Duodenal mucosa (tissue), 2 donors: ENCODE data around the gene CARNS1.

Source experiments
- H3K27ac ChIP-seq: one replicate; pipeline ENCODE4 v1.7.0; 2013; ENCODE audit warnings: low read depth, low read length
- H3K27me3 ChIP-seq, 2 donors: one replicate each; pipeline ENCODE4 v1.7.0; 2013; ENCODE audit warnings: low read length in 2 of 2, control low read depth in 1 of 2; ENCODE audit not compliant: insufficient read depth in 2 of 2, control insufficient read depth in 1 of 2
- H3K36me3 ChIP-seq, 2 donors: one replicate each; pipeline ENCODE4 v1.7.0; 2013; ENCODE audit warnings: low read length in 2 of 2, control low read depth in 1 of 2; ENCODE audit not compliant: insufficient read depth in 2 of 2, control insufficient read depth in 1 of 2
- H3K4me1 ChIP-seq, 2 donors: one replicate each; pipeline ENCODE4 v1.7.0; 2013; ENCODE audit warnings: low read length in 2 of 2, control low read depth in 1 of 2; ENCODE audit not compliant: insufficient read depth in 2 of 2, control insufficient read depth in 1 of 2
- H3K4me3 ChIP-seq, 2 donors: one replicate each; pipeline ENCODE4 v1.7.0; 2013; ENCODE audit warnings: low read length in 2 of 2, low read depth in 1 of 2
- H3K9ac ChIP-seq, 2 donors: one replicate each; pipeline ENCODE4 v1.7.0; 2013; ENCODE audit warnings: low read length in 2 of 2, low read depth in 1 of 2
- H3K9me3 ChIP-seq, 2 donors: one replicate each; pipeline ENCODE4 v1.7.0; 2013; ENCODE audit warnings: low read length in 2 of 2, control low read depth in 1 of 2; ENCODE audit not compliant: control insufficient read depth in 1 of 2

CARNS1 gene, protein sequence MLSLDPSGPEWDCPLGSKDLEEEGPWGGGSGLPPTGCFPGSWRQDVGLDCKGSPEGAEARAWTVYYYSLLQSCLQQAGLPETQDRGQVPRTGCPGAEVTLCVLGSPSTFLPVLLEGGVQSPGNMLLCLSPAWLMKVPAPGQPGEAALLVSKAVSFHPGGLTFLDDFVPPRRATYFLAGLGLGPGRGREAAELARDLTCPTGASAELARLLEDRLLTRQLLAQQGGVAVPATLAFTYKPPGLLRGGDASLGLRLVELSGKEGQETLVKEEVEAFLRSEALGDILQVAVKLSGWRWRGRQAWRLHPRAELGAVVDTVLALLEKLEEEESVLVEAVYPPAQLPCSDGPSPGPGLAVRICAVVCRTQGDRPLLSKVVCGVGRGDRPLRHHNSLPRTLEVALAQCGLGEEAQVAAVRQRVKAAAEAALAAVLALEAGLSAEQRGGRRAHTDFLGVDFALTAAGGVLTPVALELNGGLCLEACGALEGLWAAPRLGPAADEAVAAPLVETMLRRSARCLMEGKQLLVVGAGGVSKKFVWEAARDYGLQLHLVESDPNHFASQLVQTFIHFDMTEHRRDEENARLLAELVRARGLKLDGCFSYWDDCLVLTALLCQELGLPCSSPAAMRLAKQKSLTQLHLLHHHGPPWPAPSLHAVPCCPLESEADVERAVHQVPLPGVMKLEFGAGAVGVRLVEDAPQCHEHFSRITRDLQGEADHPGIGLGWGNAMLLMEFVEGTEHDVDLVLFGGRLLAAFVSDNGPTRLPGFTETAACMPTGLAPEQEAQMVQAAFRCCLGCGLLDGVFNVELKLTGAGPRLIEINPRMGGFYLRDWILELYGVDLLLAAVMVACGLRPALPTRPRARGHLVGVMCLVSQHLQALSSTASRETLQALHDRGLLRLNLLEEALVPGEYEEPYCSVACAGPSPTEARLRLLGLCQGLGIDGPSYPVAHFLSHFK

DNA sequence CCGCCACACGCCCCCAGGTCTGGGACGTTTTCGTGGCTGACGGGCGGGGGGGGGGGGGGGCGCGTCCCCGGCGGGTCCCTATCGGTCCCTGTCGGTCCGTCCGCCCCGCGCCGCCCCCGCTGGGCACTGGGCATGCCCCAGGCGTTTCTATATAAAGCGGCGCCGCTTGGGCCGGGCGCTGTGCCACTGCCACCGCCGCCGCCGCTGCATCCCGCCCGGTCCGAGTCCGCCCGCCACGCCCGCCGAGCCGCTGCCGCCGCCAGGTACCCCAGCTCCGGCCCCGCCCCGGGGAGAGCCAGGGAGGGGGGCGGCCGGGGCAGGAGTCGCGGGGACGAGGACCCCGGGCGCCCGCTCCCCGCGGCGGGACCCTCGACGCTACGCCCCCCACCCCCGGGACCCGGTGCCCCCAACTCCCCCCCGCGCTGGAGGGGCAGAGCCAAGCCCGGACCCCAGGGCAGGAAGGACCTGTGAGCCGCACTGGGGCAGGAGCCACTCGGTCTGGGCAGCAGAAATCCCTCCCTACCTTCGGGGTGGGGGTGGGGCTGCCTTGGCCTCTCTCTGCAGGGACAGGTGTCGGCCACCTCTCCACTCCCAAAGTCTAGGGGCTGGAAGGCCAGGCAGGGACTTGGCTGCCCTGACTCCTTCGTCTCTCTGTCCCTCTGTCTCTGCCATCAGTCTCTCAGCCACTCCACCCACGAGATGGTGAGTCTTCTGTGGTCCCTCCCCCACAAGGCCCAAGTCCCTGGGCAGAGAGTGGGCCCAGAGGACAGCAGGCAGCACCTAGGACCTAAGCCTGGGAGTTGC lies at the start of gene CARNS1:
TSS of gene CARNS1 (plus strand) at position 178 of the 804 bp plus-strand sequence. CDS start at position 700, 522 bp downstream.
- peak within 1 kb of the TSS; percentile 4 to 29 for H3K4me3 ChIP-seq

DNA sequence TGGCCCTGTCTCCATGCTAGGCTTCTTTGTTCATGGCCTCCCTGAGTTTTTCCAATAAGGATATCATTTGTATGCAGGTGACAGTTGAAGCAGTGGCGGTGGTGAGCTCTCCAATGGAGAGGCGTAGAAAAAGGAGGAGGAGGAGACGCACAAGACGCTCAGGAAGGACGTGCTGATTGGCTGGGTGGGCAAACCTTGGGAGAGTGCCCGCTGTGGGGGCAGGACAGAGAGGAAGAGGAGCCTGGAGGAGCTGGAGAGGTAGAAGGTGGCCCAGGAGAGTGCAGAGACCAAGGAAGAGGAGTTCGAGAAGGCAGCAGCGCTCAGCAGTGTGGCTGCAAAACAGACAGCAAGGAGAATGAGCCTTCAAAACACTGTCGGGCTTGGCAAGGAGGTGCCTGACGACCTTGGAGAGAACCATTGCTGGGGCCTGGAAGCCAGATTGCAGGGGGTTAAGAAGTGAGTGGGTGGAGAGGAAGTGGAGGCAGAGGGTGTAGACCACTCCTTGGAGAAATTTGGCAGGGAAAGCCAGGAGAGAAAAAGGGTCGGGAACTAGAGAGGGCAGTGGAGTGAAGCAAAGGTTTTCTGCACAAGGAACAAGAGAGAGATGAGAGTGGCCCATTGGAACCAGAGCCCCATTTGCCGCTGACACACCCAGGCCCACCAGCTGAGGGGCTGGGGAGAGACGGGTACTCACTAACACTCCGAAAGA lies 49.6 kb upstream of the CARNS1 start:
- H3K9ac ChIP-seq: no peak overlapping the region
- H3K4me3 ChIP-seq: no peak overlapping the region
- no peaks in the 10 kb centered on the region for H3K9me3 ChIP-seq
- H3K4me1 ChIP-seq: peaks cover 8 to 18% of the 10 kb centered on the region in 2 donors
- H3K27me3 ChIP-seq: no peaks in the 10 kb centered on the region
- H3K36me3 ChIP-seq: no peaks in the 10 kb centered on the region
- H3K27ac ChIP-seq: no peak overlapping the region

More for the DNA sequence above, at the start of gene CARNS1:
- Histone ChIP-seq H3K36me3 (no peaks in the 10 kb centered on the region), H3K4me1 (peaks cover 19 to 22% of the 10 kb centered on the region in 2 donors), H3K9ac (no peak within 1 kb of the TSS), H3K27ac (no peak within 1 kb of the TSS), H3K9me3 (no peaks in the 10 kb centered on the region), H3K27me3 (peaks cover 6 to 9% of the 10 kb centered on the region in 2 donors)

DNA sequence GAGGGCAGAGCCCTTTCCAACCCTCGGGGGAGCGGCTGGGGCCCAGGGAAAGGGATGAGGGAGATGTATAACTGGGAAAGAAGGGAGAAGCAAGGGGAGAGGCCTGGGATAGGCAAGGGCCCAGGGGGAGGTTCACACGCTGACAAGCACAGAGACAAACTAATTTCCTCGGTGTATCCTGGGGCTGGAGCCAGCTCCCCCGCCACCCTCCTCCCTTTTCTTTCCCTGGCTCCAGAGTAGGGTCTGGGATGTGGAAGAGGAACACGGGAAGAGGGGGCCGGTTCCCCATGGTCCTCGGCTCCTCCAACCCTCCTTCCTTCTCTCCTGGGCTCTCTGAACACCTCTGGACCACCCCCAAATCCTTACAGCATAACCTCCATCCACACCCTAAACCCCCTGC lies 48.9 kb upstream of the CARNS1 start:
- Histone ChIP-seq H3K4me1 (peaks cover 14 to 24% of the 10 kb centered on the region in 2 donors), H3K36me3 (no peaks in the 10 kb centered on the region), H3K27me3 (no peaks in the 10 kb centered on the region), H3K9ac (no peak overlapping the region), H3K4me3 (no peak overlapping the region), H3K9me3 (no peaks in the 10 kb centered on the region), H3K27ac (no peak overlapping the region)

DNA sequence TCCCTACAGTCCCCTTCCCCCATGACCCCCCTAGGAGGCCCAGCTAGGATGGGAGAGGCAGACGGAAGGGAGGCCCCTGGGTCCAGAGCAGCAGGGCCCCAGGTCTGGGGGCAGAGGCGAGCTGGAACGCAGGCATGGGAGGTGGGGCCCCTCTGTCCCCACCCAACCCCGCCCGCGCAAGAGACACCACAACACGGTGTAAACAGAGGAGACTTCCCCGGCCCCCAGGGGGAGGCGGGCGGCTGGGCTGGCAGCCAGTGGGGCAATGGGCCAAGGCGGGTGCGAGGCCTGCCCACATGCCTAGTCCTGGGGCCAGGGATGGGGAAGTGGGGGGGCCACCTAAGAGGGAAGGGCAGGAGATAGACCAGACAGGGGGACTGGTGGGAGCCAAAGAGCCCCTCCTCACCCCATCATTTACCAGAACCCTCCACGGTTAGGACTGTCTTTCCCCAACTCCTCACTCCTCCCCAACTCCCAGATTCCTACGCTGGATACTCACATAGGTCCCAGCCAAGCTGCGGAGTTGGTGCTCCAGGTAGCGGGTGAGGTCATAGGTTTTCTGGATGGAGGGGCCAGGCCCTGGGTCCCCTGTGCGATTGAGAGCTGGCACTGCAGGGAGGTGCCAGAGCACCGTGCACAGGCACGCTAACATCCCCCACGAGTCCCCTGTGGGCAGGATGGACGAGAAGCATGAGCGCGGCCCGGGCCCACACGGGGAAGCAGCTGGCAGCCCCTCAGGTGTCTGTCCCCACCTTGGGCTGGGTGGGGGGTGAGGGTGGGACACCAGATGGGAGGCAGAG lies 48.3 kb upstream of the CARNS1 start:
- no peaks in the 10 kb centered on the region for H3K27me3 ChIP-seq
- H3K4me3 ChIP-seq: no peak overlapping the region
- H3K4me1 ChIP-seq: peaks cover 20 to 31% of the 10 kb centered on the region in 2 donors
- H3K9ac ChIP-seq: no peak overlapping the region
- no peaks in the 10 kb centered on the region for H3K9me3 ChIP-seq
- no peak overlapping the region for H3K27ac ChIP-seq
- no peaks in the 10 kb centered on the region for H3K36me3 ChIP-seq

DNA sequence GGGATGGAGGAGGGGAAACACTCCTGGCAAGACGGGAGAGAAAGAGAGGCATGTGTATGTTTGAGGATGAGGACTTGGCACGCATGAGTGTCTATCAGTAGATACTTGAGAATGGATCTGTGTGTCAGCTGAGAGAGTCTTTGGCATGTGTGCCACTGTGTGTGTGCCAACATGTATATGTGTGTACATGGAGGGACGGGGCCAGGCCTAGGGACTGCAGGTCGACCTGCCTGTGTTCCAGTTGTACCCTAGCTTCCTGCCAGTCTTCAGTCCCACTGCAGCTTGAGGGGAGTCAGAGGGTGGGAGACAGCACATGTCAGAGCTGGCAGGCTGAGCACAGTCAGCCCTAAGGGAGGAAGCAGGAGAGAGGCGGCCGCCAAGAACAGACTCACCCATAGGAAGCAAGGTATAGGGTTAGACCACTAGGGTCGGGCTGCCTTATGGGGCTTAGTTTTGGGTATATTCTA lies 47.7 kb upstream of the CARNS1 start:
- Histone ChIP-seq H3K27ac (no peak overlapping the region), H3K4me1 (peaks cover 21 to 32% of the 10 kb centered on the region in 2 donors), H3K36me3 (no peaks in the 10 kb centered on the region), H3K9me3 (no peaks in the 10 kb centered on the region), H3K4me3 (no peak overlapping the region), H3K9ac (no peak overlapping the region), H3K27me3 (no peaks in the 10 kb centered on the region)

DNA sequence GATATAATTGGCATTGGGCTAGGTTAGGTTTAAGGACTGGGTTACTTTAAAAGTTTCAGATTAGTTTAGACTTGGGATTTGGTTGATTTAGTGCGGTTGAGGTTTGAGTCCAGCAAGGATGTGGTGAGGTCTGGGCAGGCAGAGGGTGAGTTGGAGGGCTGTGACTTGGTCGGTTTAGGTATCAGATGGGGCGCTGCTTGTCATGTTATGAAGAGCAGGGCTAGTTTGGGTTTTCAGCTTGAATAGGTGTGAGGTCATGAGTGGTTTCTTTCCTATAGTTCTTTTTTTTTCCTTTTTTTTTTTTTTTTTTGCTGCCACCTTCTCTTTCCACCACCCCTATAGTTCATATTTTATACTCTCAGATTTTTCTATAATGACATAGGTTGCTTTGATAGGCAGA lies 46.9 kb upstream of the CARNS1 start:
- peaks cover 21 to 33% of the 10 kb centered on the region in 2 donors for H3K4me1 ChIP-seq
- H3K27me3 ChIP-seq: no peaks in the 10 kb centered on the region
- H3K9me3 ChIP-seq: no peaks in the 10 kb centered on the region
- H3K27ac ChIP-seq: no peak overlapping the region
- no peak overlapping the region for H3K4me3 ChIP-seq
- no peak overlapping the region for H3K9ac ChIP-seq
- H3K36me3 ChIP-seq: no peaks in the 10 kb centered on the region

DNA sequence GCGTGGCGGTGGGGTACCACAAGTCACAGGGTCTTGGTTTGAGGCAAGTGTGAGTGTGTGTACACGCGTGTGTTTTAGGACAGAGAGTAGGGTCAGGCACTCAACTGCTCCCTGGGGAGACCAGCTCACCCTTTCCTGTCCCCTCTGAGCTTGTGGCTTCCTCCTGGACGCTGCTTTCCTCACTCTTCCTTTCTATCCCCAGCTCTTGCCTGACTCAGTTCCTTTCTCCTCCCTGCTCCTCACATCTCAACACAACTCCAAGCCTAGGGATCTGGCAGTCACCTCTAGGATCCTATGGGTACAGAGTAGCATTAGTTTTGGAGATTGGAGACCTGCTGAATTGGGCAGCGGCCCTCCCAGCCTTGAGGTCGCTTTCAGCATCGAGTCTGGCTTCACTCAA lies 46.2 kb upstream of the CARNS1 start:
- peak overlapping the region; percentile 32 for H3K27ac ChIP-seq
- no peaks in the 10 kb centered on the region for H3K27me3 ChIP-seq
- H3K36me3 ChIP-seq: no peaks in the 10 kb centered on the region
- peaks cover 27 to 39% of the 10 kb centered on the region in 2 donors for H3K4me1 ChIP-seq
- no peaks in the 10 kb centered on the region for H3K9me3 ChIP-seq
- H3K4me3 ChIP-seq: no peak overlapping the region
- H3K9ac ChIP-seq: no peak overlapping the region

DNA sequence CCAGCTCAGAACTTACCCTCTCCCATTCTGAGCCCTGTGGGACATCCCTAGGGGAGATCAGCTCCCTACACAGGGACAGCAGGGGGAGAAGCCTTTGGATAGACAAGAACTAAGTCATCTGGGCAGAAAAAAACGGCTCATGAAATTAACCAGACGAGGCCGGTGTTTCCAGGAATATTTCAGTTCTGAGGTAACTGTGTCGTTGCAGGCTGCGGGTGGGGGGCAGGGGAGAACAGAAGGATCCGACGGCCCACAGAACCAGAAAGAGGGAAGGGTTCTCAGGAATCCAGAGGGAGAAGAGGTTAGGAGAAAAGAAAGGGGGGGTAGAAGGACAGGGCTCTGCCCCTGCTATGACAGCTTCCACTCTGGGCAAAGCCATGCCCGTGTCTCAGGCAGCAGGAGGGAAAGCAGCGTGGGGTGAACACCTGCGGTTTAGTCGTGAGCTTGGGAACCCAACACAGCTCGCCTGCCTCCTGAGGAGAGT lies 45.6 kb upstream of the CARNS1 start:
- Histone ChIP-seq H3K36me3 (no peaks in the 10 kb centered on the region), H3K4me3 (no peak overlapping the region), H3K9me3 (no peaks in the 10 kb centered on the region), H3K9ac (no peak overlapping the region), H3K27ac (peak overlapping the region; percentile 32), H3K4me1 (peaks cover 33 to 44% of the 10 kb centered on the region in 2 donors), H3K27me3 (no peaks in the 10 kb centered on the region)
